Liver (tissue), 3 donors: ENCODE results near the gene CHST12.

Experiments
- EGR1 ChIP-seq, 2 donors: IDR thresholded peaks; 2 replicates each; pipeline ENCODE4 v1.6.1; 2016 to 2018; ENCODE audit warnings: antibody characterized with exemption in 2 of 2, low read depth in 2 of 2
- GABPA ChIP-seq, 2 donors: IDR thresholded peaks in 1 of 2; conservative IDR thresholded peaks in 1 of 2; 2 replicates each; pipeline ENCODE4 v1.6.1; 2016; ENCODE audit warnings: antibody characterized with exemption in 2 of 2, mild to moderate bottlenecking in 1 of 2, moderate library complexity in 1 of 2
- HNF4A ChIP-seq, 2 donors: conservative IDR thresholded peaks; 2 replicates each; pipeline ENCODE4 v1.6.1; 2016; ENCODE audit warnings: antibody characterized with exemption in 2 of 2, mild to moderate bottlenecking in 2 of 2
- HNF4G ChIP-seq: IDR thresholded peaks from 2 replicates; pipeline ENCODE4 v1.6.1; 2016; ENCODE audit warnings: antibody characterized with exemption
- NR2F2 ChIP-seq: IDR thresholded peaks from 2 replicates; pipeline ENCODE4 v1.6.1; 2016; ENCODE audit warnings: antibody characterized with exemption
- REST ChIP-seq: IDR thresholded peaks from 2 replicates; pipeline ENCODE4 v1.6.1; 2016; ENCODE audit warnings: antibody characterized with exemption, mild to moderate bottlenecking
- SP1 ChIP-seq: IDR thresholded peaks from 2 replicates; pipeline ENCODE4 v1.6.1; 2018; ENCODE audit warnings: antibody characterized with exemption, mild to moderate bottlenecking
- TAF1 ChIP-seq: conservative IDR thresholded peaks from 2 replicates; pipeline ENCODE4 v1.6.1; 2016; ENCODE audit warnings: antibody characterized with exemption, mild to moderate bottlenecking
- YY1 ChIP-seq: IDR thresholded peaks from 2 replicates; pipeline ENCODE4 v1.6.1; 2016; ENCODE audit warnings: antibody characterized with exemption, mild to moderate bottlenecking
- ZBTB33 ChIP-seq: IDR thresholded peaks from 2 replicates; pipeline ENCODE4 v1.6.1; 2016; ENCODE audit warnings: antibody characterized with exemption
- TF ChIP-seq, protein P1 (sequence below): fragments of 150-350 bp; IDR thresholded peaks from 2 replicates; pipeline ENCODE4 v1.5.1; 2017; ENCODE audit warnings: improper control_type of control experiment, low read depth, low read length; ENCODE audit not compliant: missing input control
- TF ChIP-seq, protein P2 (sequence below): IDR thresholded peaks from 2 replicates; pipeline ENCODE4 v1.6.1; 2016; ENCODE audit warnings: antibody characterized with exemption
- donor health status: healthy.
- donor health status: healthy.

GRCh38 chr7:2432910-2433712 is 29.7 kb downstream of the CHST12 start:
- TF ChIP-seq, protein P1, sequence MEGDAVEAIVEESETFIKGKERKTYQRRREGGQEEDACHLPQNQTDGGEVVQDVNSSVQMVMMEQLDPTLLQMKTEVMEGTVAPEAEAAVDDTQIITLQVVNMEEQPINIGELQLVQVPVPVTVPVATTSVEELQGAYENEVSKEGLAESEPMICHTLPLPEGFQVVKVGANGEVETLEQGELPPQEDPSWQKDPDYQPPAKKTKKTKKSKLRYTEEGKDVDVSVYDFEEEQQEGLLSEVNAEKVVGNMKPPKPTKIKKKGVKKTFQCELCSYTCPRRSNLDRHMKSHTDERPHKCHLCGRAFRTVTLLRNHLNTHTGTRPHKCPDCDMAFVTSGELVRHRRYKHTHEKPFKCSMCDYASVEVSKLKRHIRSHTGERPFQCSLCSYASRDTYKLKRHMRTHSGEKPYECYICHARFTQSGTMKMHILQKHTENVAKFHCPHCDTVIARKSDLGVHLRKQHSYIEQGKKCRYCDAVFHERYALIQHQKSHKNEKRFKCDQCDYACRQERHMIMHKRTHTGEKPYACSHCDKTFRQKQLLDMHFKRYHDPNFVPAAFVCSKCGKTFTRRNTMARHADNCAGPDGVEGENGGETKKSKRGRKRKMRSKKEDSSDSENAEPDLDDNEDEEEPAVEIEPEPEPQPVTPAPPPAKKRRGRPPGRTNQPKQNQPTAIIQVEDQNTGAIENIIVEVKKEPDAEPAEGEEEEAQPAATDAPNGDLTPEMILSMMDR: no peak
- TF ChIP-seq EGR1 (IDR thresholded peaks at IDR 0.05; ENCODE audit: low read depth in 2 of 2) (no peak), YY1 (no peak), TAF1 (no peak), GABPA (IDR thresholded peaks at IDR 0.05 in 1 of 2, conservative IDR thresholded peaks at IDR 0.05 in 1 of 2) (no peak), REST (no peak), ZBTB33 (no peak), NR2F2 (no peak), SP1 (no peak), HNF4G (no peak), HNF4A (conservative IDR thresholded peaks at IDR 0.05) (no peak)
- TF ChIP-seq, protein P2, sequence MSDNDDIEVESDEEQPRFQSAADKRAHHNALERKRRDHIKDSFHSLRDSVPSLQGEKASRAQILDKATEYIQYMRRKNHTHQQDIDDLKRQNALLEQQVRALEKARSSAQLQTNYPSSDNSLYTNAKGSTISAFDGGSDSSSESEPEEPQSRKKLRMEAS: no peak
